Testis (tissue), 3 donors: ENCODE data around the gene GRWD1. TPM values are rescaled to one million over a fixed set of nuclear protein-coding genes. Genes with fewer than 3 reads are reported as not detected.
"Not testable (repeated sequence)": the region's sequence is repeated elsewhere in the genome, so short reads cannot be mapped to it uniquely, and the experiment has no call there.

Source experiments
- DNase-seq: peaks from one replicate; pipeline ENCODE4 v3.0.0-alpha.2; 2019
- H3K27ac ChIP-seq, 2 donors: fragments of 200-600 bp; sonication (generic); one replicate each; pipeline ENCODE4 v1.5.1; 2019
- H3K27me3 ChIP-seq: fragments of 200-600 bp; sonication (generic); one replicate; pipeline ENCODE4 v1.5.1; 2019
- H3K36me3 ChIP-seq: fragments of 200-600 bp; sonication (generic); one replicate; pipeline ENCODE4 v1.5.1; 2017; ENCODE audit warnings: low read depth; ENCODE audit errors: missing control alignments
- H3K4me1 ChIP-seq: fragments of 200-600 bp; sonication (generic); one replicate; pipeline ENCODE4 v1.5.1; 2019
- H3K4me3 ChIP-seq, 2 donors: fragments of 200-600 bp; sonication (generic); one replicate each; pipeline ENCODE4 v1.5.1; 2017 to 2019
- H3K9me3 ChIP-seq: fragments of 200-600 bp; sonication (generic); one replicate; pipeline ENCODE4 v1.5.1; 2017
- POLR2A ChIP-seq: fragments of 450-650 bp; IDR thresholded peaks from one replicate; pipeline ENCODE4 v1.6.1; 2017; ENCODE audit warnings: antibody characterized with exemption, mild to moderate bottlenecking, moderate library complexity
- WGBS, 2 donors: methylation state at CpG; one replicate each; pipeline ENCODE4 v1.1.5; 2018; 5-methylcytosine and 5-hydroxymethylcytosine counted together
- intact Hi-C: fragments of 100-400 bp; cut with DNase I; formaldehyde crosslinking; loops from one replicate; pipeline ENCODE4 v1.15.1; 2023; ENCODE audit warnings: low total_unique reads
- polyA plus RNA-seq: library from polyadenylated mRNA; stranded (reverse); fragments of 350-450 nt; fragmentation: Illumina TruSeq; extraction: RNeasy Lipid Tissue Mini Kit (QIAGEN cat#74804); gene quantifications from one replicate; pipeline ENCODE4 v1.2.3, GENCODE V29; 2014; ENCODE audit warnings: low read depth, low replicate concordance; ENCODE audit not compliant: insufficient read depth
- total RNA-seq, 2 donors: library from RNA; depleted of rRNA; stranded (reverse); fragments of >200 nt; gene quantifications; one replicate each; pipeline ENCODE4 v1.2.3, GENCODE V29; 2016
- TF ChIP-seq, protein P1 (sequence below), 3 experiments: fragments of 450-650 bp in 2 of 3; fragments of 200-600 bp in 1 of 3; sonication (generic) in 1 of 3; IDR thresholded peaks; one replicate each; pipeline ENCODE4 v1.5.1; 2016 to 2019; ENCODE audit warnings: antibody characterized with exemption in 3 of 3, mild to moderate bottlenecking in 2 of 3, moderate library complexity in 1 of 3

GRWD1 gene
- total and polyA plus RNA-seq, 3 donors from 2014 or later: 17.8 to 35.2 (median 32.8) TPM

DNA sequence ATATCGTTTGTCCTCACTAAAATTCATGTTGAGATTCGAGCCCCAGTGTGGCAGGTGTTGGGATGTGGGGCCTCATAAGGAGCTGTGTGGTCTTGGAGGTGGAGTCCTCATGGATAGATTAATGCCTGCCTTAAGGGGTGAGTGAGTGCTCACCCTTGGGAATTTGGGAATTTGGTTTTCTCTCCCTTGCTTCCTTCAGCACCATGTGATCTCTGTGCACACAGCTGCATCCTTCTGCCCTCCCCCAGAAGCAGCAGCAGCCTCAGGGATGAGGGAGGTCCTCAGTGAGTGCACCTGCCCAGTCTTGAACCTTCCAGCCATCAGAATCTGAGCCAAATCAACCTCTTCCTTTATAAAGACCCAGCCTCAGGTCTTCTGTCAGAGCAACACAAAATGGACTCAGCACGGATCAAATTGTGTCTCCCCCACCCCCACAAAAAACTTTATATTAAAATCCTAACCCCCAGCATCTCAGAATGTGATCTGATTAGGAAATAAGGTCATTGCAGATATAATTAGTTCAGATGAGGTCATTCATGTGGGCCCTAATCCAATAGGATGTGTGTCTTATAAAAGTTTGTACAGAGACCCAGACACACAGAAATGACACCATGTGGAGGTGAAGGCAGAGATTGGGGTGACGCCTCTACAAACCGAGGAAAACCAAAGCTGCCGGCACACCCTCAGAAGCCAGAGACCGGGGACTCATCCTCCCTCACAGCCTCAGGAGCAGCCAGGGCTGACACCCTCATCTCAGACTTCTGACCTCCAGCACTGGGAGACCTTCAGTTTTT is 36.3 kb downstream of the GRWD1 start:
- H3K27ac ChIP-seq: no peak overlapping the region
- H3K27me3 ChIP-seq: no peaks in the 10 kb centered on the region
- no peak for DNase-seq
- no peak overlapping the region for H3K4me3 ChIP-seq
- no peaks in the 10 kb centered on the region for H3K4me1 ChIP-seq
- intact Hi-C loops: no loop called here
- H3K9me3 ChIP-seq: no peaks in the 10 kb centered on the region
- 75 to 76% methylated on average over 7 of the region's 7 CpGs for WGBS, 2 donors
- H3K36me3 ChIP-seq: no peaks in the 10 kb centered on the region
- TF ChIP-seq, protein P1, sequence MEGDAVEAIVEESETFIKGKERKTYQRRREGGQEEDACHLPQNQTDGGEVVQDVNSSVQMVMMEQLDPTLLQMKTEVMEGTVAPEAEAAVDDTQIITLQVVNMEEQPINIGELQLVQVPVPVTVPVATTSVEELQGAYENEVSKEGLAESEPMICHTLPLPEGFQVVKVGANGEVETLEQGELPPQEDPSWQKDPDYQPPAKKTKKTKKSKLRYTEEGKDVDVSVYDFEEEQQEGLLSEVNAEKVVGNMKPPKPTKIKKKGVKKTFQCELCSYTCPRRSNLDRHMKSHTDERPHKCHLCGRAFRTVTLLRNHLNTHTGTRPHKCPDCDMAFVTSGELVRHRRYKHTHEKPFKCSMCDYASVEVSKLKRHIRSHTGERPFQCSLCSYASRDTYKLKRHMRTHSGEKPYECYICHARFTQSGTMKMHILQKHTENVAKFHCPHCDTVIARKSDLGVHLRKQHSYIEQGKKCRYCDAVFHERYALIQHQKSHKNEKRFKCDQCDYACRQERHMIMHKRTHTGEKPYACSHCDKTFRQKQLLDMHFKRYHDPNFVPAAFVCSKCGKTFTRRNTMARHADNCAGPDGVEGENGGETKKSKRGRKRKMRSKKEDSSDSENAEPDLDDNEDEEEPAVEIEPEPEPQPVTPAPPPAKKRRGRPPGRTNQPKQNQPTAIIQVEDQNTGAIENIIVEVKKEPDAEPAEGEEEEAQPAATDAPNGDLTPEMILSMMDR (IDR thresholded peaks at IDR 0.05): no peak
- TF ChIP-seq POLR2A: no peak

DNA sequence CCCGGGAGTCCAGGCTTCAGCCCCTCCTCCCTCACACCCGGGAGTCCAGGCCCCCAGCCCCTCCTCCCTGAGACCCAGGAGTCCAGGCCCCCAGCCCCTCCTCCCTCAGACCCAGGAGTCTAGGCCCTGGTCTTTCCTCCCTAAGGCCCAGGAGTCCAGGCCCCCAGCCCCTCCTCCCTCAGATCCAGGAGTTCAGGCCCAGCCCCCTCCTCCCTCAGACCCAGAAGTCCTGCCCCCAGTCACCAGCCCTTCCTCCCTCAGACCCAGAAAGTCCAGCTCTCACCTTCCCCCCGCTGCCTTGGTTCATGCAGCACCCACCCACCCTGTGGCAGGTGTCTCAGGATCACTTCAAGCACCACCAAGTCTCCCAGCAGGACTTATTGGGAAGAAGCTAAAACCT is 37.5 kb downstream of the GRWD1 start:
- TF ChIP-seq POLR2A: no peak
- TF ChIP-seq, protein P1 (IDR thresholded peaks at IDR 0.05): no peak
- no peaks in the 10 kb centered on the region for H3K4me1 ChIP-seq
- no peak for DNase-seq
- intact Hi-C loops: no loop called here
- 100% methylated on average over 1 of the region's 3 CpGs for WGBS, 2 donors
- no peak overlapping the region for H3K27ac ChIP-seq
- H3K27me3 ChIP-seq: no peaks in the 10 kb centered on the region
- H3K36me3 ChIP-seq: no peaks in the 10 kb centered on the region
- no peaks in the 10 kb centered on the region for H3K9me3 ChIP-seq
- H3K4me3 ChIP-seq: no peak overlapping the region

DNA sequence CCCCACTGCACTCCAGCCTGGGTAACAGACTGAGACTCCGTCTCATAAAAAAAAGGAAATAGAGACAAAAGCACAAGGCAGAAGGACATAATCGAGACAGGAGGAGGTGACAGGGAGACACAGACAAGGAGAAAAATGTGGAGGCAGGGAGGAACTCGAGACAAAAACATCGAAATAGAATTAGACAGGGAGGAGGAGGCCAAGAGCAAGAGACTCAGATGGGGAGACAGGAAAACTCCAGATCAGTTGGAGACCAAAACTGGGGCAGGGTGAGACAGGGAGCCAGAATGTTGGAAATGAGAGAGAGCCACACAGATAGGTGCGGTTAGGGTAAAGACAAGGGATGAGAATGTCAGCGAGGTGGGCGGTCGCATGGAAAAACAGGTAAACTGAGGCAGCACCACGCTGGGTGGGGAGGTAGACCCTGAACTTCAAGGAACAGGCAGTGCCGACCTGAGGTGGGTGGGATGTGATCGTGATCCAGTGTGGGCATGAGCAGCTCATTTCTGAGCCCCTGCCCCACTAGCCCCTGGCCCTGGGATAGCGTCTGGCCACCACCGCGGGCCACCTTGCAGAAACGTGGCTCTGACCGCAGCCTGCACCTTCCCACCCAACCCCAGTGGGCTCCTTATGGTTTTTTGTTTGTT is 38.6 kb downstream of the GRWD1 start:
- H3K4me3 ChIP-seq: no peak overlapping the region
- intact Hi-C loops: no loop called here
- WGBS, 2 donors: 83% methylated on average over 16 of the region's 16 CpGs
- H3K9me3 ChIP-seq: no peaks in the 10 kb centered on the region
- no peak for DNase-seq
- no peak for TF ChIP-seq POLR2A
- no peaks in the 10 kb centered on the region for H3K36me3 ChIP-seq
- H3K27me3 ChIP-seq: no peaks in the 10 kb centered on the region
- H3K27ac ChIP-seq: no peak overlapping the region
- no peaks in the 10 kb centered on the region for H3K4me1 ChIP-seq

DNA sequence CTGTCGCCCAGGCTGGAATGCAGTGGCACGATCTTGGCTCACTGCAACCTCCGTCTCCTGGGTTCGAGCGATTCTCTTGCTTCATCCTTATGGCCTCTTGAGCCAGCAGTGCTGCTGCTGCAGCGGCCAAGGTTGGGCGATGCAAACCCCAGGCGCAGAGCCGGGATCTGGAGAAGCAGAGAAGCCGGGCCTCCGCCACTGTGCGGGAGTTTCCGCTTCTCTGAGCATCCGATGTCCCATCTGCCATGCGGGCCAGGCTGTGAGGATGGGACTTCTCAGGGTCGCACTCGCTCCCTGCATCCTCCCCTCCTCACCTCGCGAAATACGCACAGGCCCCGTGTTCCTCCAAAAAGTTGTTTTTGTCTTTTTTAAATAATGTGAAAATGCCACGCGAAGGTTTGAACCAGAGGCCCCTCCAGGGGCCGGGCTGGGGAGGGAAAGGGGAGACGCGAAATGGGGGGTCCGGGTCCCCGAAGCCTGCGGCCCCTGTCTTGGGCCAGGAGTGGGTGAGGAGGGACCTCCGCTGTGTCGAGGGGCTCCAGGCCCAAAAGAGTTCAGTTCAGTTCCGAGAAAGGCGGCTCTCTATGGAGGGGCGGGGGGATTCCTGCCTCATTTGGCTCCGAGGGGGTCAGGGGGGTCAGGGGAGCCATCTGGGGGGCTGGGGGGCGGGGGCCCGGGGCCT is 39.3 kb downstream of the GRWD1 start:
- H3K36me3 ChIP-seq: no peaks in the 10 kb centered on the region
- DNase-seq: no peak
- WGBS, 2 donors: 51 to 80% methylated on average over 30 to 37 of the region's 37 CpGs
- TF ChIP-seq POLR2A: no peak
- TF ChIP-seq, protein P1 (IDR thresholded peaks at IDR 0.05): no peak
- no peak overlapping the region for H3K4me3 ChIP-seq
- H3K4me1 ChIP-seq: no peaks in the 10 kb centered on the region
- no peaks in the 10 kb centered on the region for H3K27me3 ChIP-seq
- no peak overlapping the region for H3K27ac ChIP-seq
- intact Hi-C loops: no loop called here
- H3K9me3 ChIP-seq: no peaks in the 10 kb centered on the region

DNA sequence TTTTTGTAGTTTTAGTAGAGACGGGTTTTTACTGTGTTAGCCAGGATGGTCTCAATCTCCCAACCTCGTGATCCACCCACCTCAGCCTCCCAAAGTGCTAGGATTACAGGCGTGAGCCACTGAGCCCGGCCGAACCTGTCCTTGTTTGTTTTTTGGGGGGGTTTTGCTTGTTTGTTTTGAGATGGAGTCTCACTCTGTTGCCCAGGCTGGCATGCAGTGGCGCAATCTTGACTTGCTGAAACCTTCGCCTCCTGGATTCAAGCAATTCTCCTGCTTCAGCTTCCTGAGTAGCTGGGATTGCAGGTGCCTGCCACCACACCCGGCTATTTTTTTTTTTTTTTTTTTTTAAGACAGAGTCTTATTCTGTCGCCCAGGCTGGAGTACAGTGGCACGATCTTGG is 40.9 kb downstream of the GRWD1 start:
- H3K27me3 ChIP-seq, DNase-seq, H3K4me3 ChIP-seq, H3K9me3 ChIP-seq, H3K27ac ChIP-seq, intact Hi-C loops, H3K36me3 ChIP-seq, H3K4me1 ChIP-seq: not testable (repeated sequence)
- WGBS, 2 donors: 85 to 96% methylated on average over 10 of the region's 10 CpGs
